Liver (tissue), 9 donors: ENCODE data around the gene MORN3. TPM values are rescaled to one million over a fixed set of nuclear protein-coding genes. Genes with fewer than 3 reads are reported as not detected.

Experiments used
- DNase-seq: peaks from one replicate; pipeline ENCODE4 v3.0.0-alpha.2; 2017; ENCODE audit warnings: low spot score
- H3K27ac ChIP-seq, 2 donors: one replicate each; pipeline ENCODE4 v1.7.0; 2013; ENCODE audit warnings: inconsistent platforms in 2 of 2, low read length in 2 of 2, control low read depth in 1 of 2, low read depth in 1 of 2, mild to moderate bottlenecking in 1 of 2
- H3K27me3 ChIP-seq, 4 donors: one replicate each; pipeline versions ENCODE4 v1.6.1 to v1.7.0; 2013; ENCODE audit warnings: low read length in 3 of 4, inconsistent platforms in 1 of 4, mild to moderate bottlenecking in 1 of 4, moderate library complexity in 1 of 4; ENCODE audit not compliant: control insufficient read depth in 4 of 4, insufficient read depth in 4 of 4
- H3K36me3 ChIP-seq, 4 donors: one replicate each; pipeline versions ENCODE4 v1.6.1 to v1.7.0; 2013; ENCODE audit warnings: low read length in 3 of 4, mild to moderate bottlenecking in 3 of 4, low read depth in 1 of 4, moderate library complexity in 1 of 4; ENCODE audit not compliant: control insufficient read depth in 4 of 4, insufficient read depth in 3 of 4
- H3K4me1 ChIP-seq, 4 donors: one replicate each; pipeline versions ENCODE4 v1.6.1 to v1.7.0; 2013; ENCODE audit warnings: low read length in 3 of 4, mild to moderate bottlenecking in 3 of 4, moderate library complexity in 1 of 4; ENCODE audit not compliant: control insufficient read depth in 4 of 4, insufficient read depth in 4 of 4
- H3K4me3 ChIP-seq, 3 donors: one replicate each; pipeline versions ENCODE4 v1.6.1 to v1.7.0; 2013; ENCODE audit warnings: low read length in 3 of 3, control low read depth in 1 of 3, low read depth in 1 of 3, mild to moderate bottlenecking in 1 of 3
- H3K9ac ChIP-seq, 2 donors: one replicate each; pipeline ENCODE4 v1.7.0; 2013; ENCODE audit warnings: low read length in 2 of 2, mild to moderate bottlenecking in 2 of 2, moderate library complexity in 2 of 2, control low read depth in 1 of 2, low read depth in 1 of 2
- H3K9me3 ChIP-seq, 4 donors: one replicate each; pipeline versions ENCODE4 v1.6.1 to v1.7.0; 2013; ENCODE audit warnings: low read length in 3 of 4; ENCODE audit not compliant: control insufficient read depth in 4 of 4
- CTCF ChIP-seq: fragments of 150-350 bp; IDR thresholded peaks from 2 replicates; pipeline ENCODE4 v1.5.1; 2017; ENCODE audit warnings: improper control_type of control experiment, low read depth, low read length; ENCODE audit not compliant: missing input control
- FOXA1 ChIP-seq: IDR thresholded peaks from 2 replicates; pipeline ENCODE4 v1.6.1; 2016; ENCODE audit warnings: antibody characterized with exemption
- HNF4A ChIP-seq, 2 donors: conservative IDR thresholded peaks; 2 replicates each; pipeline ENCODE4 v1.6.1; 2016; ENCODE audit warnings: antibody characterized with exemption in 2 of 2, mild to moderate bottlenecking in 2 of 2
- HNF4G ChIP-seq: IDR thresholded peaks from 2 replicates; pipeline ENCODE4 v1.6.1; 2016; ENCODE audit warnings: antibody characterized with exemption
- NR2F2 ChIP-seq: IDR thresholded peaks from 2 replicates; pipeline ENCODE4 v1.6.1; 2016; ENCODE audit warnings: antibody characterized with exemption
- RAD21 ChIP-seq, 2 donors: IDR thresholded peaks; 2 replicates each; pipeline ENCODE4 v1.6.1; 2016; ENCODE audit warnings: antibody characterized with exemption in 2 of 2, mild to moderate bottlenecking in 2 of 2
- RXRA ChIP-seq, 2 donors: IDR thresholded peaks; 2 replicates each; pipeline ENCODE4 v1.6.1; 2017 to 2018; ENCODE audit warnings: antibody characterized with exemption in 2 of 2, mild to moderate bottlenecking in 1 of 2
- SP1 ChIP-seq: IDR thresholded peaks from 2 replicates; pipeline ENCODE4 v1.6.1; 2018; ENCODE audit warnings: antibody characterized with exemption, mild to moderate bottlenecking
- TAF1 ChIP-seq: conservative IDR thresholded peaks from 2 replicates; pipeline ENCODE4 v1.6.1; 2016; ENCODE audit warnings: antibody characterized with exemption, mild to moderate bottlenecking
- YY1 ChIP-seq: IDR thresholded peaks from 2 replicates; pipeline ENCODE4 v1.6.1; 2016; ENCODE audit warnings: antibody characterized with exemption, mild to moderate bottlenecking
- ZBTB33 ChIP-seq: IDR thresholded peaks from 2 replicates; pipeline ENCODE4 v1.6.1; 2016; ENCODE audit warnings: antibody characterized with exemption
- WGBS: extraction: QIAGEN DNeasy Blood & Tissue Kit; methylation state at CpG from one replicate; pipeline ENCODE4 v1.1.7; 2013; 5-methylcytosine and 5-hydroxymethylcytosine counted together
- polyA plus RNA-seq, 2 donors: library from polyadenylated mRNA; stranded (reverse) in 1 of 2; unstranded in 1 of 2; fragments of 200-250 nt in 1 of 2; fragments of >200 nt in 1 of 2; fragmentation: Nextera tagmentation in 1 of 2; extraction: Ambion mirVana in 1 of 2; gene quantifications; one replicate each; pipeline versions ENCODE4 v1.2.1 to v1.2.3, GENCODE V29; 2013 to 2015
- total RNA-seq, 2 donors: library from RNA; depleted of rRNA; stranded (reverse); fragments of >200 nt; gene quantifications; one replicate each; pipeline ENCODE4 v1.2.3, GENCODE V29; 2014
- donor health status: healthy.
- donor health status: healthy.
- donor health status: healthy.
- donor health status: healthy.
- donor health status: healthy.

MORN3 gene
- total and polyA plus RNA-seq, 4 donors, result 0.05 to 0.13 (median 0.07) TPM

GRCh38 chr12:121713257-121713777 is 43.9 kb upstream of the MORN3 start (continued):
- TF ChIP-seq ZBTB33 (no peak), HNF4G (no peak), CTCF (no peak), RXRA (IDR thresholded peaks at IDR 0.05) (no peak), NR2F2 (no peak)

GRCh38 chr12:121712461-121713256 is 43.2 kb upstream of the MORN3 start, which contains the start of gene TMEM120B:
TMEM120B (plus strand) TSS chr12:121712752; CDS start chr12:121712896, 144 bp downstream.
- no peaks in the 10 kb centered on the region for H3K27me3 ChIP-seq
- no peaks in the 10 kb centered on the region for H3K36me3 ChIP-seq
- under 1% methylated on average over 74 of the region's 74 CpGs for WGBS
- DNase-seq, result peak; percentile 96
- no peaks in the 10 kb centered on the region for H3K9me3 ChIP-seq
- TF ChIP-seq YY1 (peak; percentile 50), NR2F2 (no peak)
- H3K27ac ChIP-seq, result peak within 1 kb of the TSS; percentile 80 to 96
- peaks cover 8 to 22% (median 17%) of the 10 kb centered on the region in 4 donors for H3K4me1 ChIP-seq
- peak within 1 kb of the TSS; percentile 79 to 92 (median 80) for H3K4me3 ChIP-seq
- H3K9ac ChIP-seq, result peak within 1 kb of the TSS; percentile 70 to 88

GRCh38 chr12:121712190-121712460 is 42.7 kb upstream of the MORN3 start:
- WGBS, result under 1% methylated on average over 16 of the region's 16 CpGs
- H3K27ac ChIP-seq, result peak overlapping the region; percentile 80 to 96
- H3K4me1 ChIP-seq, result peaks cover 8 to 22% (median 17%) of the 10 kb centered on the region in 4 donors
- no peaks in the 10 kb centered on the region for H3K9me3 ChIP-seq
- H3K27me3 ChIP-seq, result no peaks in the 10 kb centered on the region
- no peak for TF ChIP-seq FOXA1
- TF ChIP-seq TAF1, result no peak
- TF ChIP-seq RXRA (IDR thresholded peaks at IDR 0.05), result peak; percentile 36 to 55
- peak; percentile 36 for TF ChIP-seq YY1
- TF ChIP-seq HNF4A (conservative IDR thresholded peaks at IDR 0.05), result peak in 1 of 2 donors; percentile 28
- peak in 1 of 2 donors; percentile 17 for TF ChIP-seq RAD21 (IDR thresholded peaks at IDR 0.05)
- TF ChIP-seq NR2F2, result peak; percentile 31
- TF ChIP-seq SP1, result no peak
- H3K4me3 ChIP-seq, result peak overlapping the region; percentile 63 to 92 (median 80)
- peak overlapping the region; percentile 70 to 88 for H3K9ac ChIP-seq
- no peaks in the 10 kb centered on the region for H3K36me3 ChIP-seq
- peak; percentile 65 for DNase-seq
